AG09309 (cell line): ENCODE data around the gene FBXW9.

Source experiments
- DNase-seq: peaks from one replicate; pipeline ENCODE4 v3.0.0-alpha.2; 2010; ENCODE audit warnings: low read depth
- H3K4me3 ChIP-seq: 2 replicates; pipeline ENCODE4 v1.5.1; 2011; ENCODE audit warnings: mild to moderate bottlenecking, low read depth, low read length, moderate library complexity; ENCODE audit not compliant: control insufficient read depth
- TF ChIP-seq, protein P1 (sequence below): IDR thresholded peaks from 2 replicates; pipeline ENCODE4 v1.5.1; 2011; ENCODE audit warnings: mild to moderate bottlenecking, low read depth, low read length, inconsistent platforms; ENCODE audit not compliant: insufficient read depth, control insufficient read depth; ENCODE audit errors: missing control alignments

Gene FBXW9

DNA sequence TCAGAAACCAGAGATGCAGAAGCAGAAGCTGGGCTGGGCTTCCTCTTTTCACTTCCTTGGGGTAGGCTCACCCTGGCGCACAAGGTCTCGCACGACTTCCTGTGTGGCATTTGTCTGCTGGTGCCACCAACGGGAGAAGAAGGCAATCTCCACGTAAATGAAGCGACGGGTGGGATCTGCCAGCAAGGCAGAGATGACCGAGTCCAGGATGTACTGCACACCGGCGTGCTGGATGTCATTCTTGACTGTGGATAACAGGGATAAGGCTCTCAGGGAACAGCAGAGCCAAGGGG lies 31.2 kb downstream of the FBXW9 start:
- no peak overlapping the region for H3K4me3 ChIP-seq
- TF ChIP-seq, protein P1, sequence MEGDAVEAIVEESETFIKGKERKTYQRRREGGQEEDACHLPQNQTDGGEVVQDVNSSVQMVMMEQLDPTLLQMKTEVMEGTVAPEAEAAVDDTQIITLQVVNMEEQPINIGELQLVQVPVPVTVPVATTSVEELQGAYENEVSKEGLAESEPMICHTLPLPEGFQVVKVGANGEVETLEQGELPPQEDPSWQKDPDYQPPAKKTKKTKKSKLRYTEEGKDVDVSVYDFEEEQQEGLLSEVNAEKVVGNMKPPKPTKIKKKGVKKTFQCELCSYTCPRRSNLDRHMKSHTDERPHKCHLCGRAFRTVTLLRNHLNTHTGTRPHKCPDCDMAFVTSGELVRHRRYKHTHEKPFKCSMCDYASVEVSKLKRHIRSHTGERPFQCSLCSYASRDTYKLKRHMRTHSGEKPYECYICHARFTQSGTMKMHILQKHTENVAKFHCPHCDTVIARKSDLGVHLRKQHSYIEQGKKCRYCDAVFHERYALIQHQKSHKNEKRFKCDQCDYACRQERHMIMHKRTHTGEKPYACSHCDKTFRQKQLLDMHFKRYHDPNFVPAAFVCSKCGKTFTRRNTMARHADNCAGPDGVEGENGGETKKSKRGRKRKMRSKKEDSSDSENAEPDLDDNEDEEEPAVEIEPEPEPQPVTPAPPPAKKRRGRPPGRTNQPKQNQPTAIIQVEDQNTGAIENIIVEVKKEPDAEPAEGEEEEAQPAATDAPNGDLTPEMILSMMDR: no peak
- no peak for DNase-seq

DNA sequence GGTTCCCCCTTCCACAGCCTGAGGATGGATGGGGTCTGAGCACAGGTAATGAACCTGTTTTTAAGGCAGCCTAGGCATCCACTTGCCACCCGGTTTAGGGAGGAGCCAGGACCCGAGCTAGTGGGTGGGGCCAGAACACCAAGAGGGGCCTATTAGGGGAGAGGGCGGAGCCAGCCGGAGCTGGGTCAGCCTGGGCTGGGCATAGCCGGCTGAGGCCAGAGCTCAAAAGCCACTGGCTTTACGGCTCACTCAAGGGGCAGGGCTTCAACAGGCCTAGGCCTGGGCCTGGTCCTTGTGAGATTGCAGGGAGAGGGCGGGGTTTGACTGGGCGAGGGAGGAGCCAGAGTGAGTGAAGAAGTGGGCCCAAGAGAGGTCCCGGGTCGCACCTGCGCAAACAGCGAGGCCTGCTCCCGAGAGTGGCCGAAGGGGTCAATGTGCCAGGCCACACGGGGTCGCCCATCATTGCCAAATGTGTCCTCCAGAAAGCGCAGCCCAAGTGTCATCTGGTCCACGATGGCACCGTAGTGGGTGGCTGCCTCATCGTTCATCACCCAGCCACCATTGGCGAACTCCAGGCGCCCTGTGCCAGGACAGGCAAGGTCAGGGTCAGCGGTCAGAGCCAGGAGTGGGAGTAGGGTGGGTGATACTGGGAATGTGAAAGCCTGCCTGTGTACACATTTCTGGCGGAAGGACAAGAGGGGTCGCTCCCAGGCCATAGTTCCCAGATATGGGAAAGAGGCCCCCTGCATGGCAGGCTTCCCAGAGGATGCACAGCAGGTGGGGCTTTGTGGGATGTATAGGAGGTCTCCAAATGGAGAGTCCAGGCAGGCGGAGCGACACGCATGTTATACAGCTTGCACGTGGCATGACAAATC lies 31.8 kb downstream of the FBXW9 start:
- DNase-seq: no peak
- TF ChIP-seq, protein P1: no peak
- H3K4me3 ChIP-seq: no peak overlapping the region

DNA sequence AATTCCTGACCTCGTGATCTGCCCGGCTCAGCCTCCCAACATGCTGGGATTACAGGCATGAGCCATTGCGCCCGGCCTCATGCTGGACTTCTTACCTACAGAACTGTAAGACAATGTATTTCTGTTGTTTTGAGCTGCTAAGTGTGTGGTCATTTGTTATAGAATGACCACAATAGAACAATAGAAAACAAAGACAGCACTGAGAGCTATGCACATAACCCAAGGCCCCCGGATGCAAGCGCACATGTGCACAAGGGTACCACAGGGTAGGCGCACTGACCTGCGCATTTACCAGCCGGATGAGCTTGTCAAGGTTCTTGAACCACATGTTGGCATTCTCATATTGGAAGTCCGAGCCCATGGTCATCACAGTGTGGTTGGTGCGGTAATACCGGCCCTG lies 35.5 kb downstream of the FBXW9 start:
- TF ChIP-seq, protein P1: no peak
- H3K4me3 ChIP-seq: no peak overlapping the region
- DNase-seq: no peak

DNA sequence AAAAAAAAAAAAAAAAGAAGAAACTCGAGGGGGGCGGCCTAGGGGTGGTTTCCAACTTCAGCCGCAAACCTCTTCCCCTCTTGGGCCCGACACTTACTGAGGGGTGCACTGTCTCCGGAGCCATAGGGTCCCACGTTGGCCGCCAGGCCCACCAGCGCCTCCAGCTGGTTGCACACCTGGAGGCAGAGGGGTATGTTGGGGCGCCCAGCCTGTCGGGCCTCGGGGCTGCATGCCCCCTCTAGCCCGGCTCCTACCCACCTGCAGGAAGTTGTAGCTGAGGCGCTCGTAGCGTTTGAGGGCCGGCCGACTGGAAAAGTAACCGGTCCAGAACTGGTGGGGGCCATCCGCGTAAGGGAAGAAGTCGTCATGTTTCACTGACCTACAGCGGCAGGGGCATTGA lies 38.5 kb downstream of the FBXW9 start:
- no peak overlapping the region for H3K4me3 ChIP-seq
- TF ChIP-seq, protein P1: no peak
- DNase-seq: no peak

DNA sequence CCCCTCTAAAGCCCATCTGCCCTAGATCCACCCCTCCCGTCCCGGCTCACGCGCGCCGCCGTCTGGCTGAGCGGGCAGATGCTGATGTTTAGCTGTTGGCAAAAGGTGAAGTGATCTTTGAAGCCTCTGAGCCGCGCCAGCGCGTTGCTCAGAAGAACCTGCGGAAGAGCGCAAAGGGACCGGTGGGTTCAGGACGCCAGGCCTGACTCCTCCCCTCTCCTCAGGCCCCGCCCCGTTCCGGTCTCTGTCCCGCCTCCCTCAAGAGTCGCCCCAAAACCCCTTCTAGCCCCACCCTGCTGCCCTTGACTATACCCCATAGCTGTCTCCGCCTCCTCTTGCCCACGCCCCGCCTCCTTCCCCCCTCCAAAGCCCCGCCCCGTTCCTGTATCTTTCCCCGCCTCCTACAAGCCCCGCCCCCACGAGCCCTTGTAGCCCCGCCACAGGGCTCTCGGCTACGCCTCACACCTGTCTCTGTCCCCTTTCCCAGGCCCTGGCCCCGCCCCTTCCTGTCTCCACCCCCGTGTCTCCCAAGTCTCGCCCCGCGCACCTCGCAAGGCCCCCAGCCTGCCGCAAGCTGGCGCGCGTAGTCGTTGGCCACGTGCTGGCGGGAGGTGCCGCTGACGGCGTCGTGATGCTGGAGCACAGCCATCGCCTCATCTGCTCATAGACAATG lies 39.4 kb downstream of the FBXW9 start:
- TF ChIP-seq, protein P1: no peak
- no peak for DNase-seq
- H3K4me3 ChIP-seq: no peak overlapping the region

DNA sequence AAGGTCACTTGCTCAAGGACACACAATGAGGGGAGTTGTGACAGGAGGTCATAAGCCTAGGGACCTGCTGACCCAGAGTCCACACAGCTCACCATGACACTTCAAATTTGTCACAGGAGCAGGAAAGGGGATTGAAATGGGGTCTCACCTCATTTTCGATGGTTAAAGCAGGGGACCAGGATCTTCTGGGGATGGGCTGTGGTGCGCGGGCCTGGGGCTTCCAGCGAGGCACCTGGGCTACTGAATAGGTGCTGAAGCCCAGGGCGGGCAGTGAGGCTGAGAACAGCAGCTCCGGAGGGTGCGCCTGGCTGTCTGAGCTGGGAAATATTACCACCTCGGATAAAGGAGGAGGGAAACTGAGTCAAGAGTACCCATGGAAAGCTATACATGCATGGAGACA lies 40.9 kb downstream of the FBXW9 start:
- no peak for DNase-seq
- no peak overlapping the region for H3K4me3 ChIP-seq
- TF ChIP-seq, protein P1: no peak

DNA sequence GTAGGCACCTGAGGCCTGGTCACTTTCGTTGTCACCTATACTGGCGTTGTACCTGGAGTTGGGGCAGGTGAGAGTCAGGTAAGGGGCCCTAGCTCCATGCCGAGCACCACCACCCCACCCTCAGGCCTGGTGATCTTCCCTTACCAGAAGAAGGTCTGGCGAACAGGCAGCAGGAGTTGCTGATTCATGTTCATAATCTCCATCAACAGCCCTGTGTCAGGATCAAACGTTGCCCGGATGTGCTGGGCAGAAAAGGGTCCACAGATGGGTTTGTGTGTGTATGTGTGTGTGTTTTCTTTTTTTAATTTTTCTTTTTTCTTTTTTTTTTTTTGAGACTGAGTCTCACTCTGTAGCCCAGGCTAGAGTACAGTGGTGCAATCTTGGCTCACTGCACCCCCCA lies 44.2 kb downstream of the FBXW9 start:
- no peak for DNase-seq
- H3K4me3 ChIP-seq: no peak overlapping the region
- TF ChIP-seq, protein P1: no peak
